Esophagus squamous epithelium (tissue), 4 donors: ENCODE measurements around the gene TTYH1.

Experiments used
- CTCF ChIP-seq, 6 experiments: fragments of 450-650 bp in 4 of 6; fragments of 200-600 bp in 2 of 6; sonication (generic) in 2 of 6; IDR thresholded peaks; one replicate each; pipeline ENCODE4 v1.5.1; 2016 to 2019; ENCODE audit warnings: antibody characterized with exemption in 6 of 6, mild to moderate bottlenecking in 4 of 6, moderate library complexity in 4 of 6
- POLR2A ChIP-seq, 4 donors: fragments of 450-650 bp; IDR thresholded peaks; one replicate each; pipeline ENCODE4 v1.6.1; 2017; ENCODE audit warnings: antibody characterized with exemption in 4 of 4, mild to moderate bottlenecking in 4 of 4, moderate library complexity in 3 of 4

DNA sequence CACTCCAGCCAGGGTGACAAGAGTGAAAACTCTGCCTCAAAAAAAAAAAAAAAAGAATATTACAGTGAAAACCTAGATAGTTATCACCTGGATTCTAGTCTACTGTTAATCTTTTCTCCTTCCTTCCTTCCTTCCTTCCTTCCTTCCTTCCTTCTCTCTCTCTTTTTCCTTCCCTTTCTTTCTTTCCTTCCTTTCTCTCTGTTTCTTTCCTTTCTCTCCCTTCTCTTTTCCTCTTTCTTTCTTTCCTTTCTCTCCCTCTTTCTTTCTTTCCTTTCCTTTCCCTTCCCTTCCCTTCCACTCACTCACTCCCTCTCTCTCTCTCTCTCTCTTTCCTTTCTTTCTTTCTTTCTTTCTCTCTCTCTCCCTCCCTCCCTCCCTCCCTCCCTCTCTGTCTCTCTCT lies 9.6 kb upstream of the TTYH1 start:
- no peak for TF ChIP-seq CTCF (IDR thresholded peaks at IDR 0.05)
- no peak for TF ChIP-seq POLR2A (IDR thresholded peaks at IDR 0.05)
